GM12878 (cell line): ENCODE data around the gene PTGES2. TPM values are rescaled to one million over a fixed set of nuclear protein-coding genes. Genes with fewer than 3 reads are reported as not detected.

Experiments
- ATAC-seq: fragments of 200-7000 bp; cut with Tn5 transposase; 3 replicates; pipeline ENCODE4 v1.9.1; 2020; ENCODE audit warnings: mild to moderate bottlenecking, moderate library complexity
- BruUV-seq: library from RNA; stranded (reverse); fragments of 400-500 nt; replicated peaks from 2 replicates; lab custom pipeline; 2021; lab: Mats Ljungman, UMichigan
- CTCF ChIA-PET: fragments of 300-600 bp; sonication (Branson Sonifier 250); formaldehyde crosslinking; extraction: SDS; loops from one replicate; lab custom pipeline; 2021; ENCODE audit warnings: inconsistent platforms; lab: Yijun Ruan, JAX
- POLR2A ChIA-PET: fragments of 350-600 bp; formaldehyde crosslinking; extraction: SDS; loops from one replicate; lab custom pipeline; 2021; ENCODE audit warnings: inconsistent platforms; lab: Charles Lee
- RAD21 ChIA-PET: fragments of 300-600 bp; sonication (Branson Sonifier 250); formaldehyde crosslinking; loops from one replicate; lab custom pipeline; 2023; ENCODE audit warnings: antibody characterized with exemption; ENCODE audit not compliant: unreplicated experiment; lab: Charles Lee
- SMC1A ChIA-PET: fragments of 300-600 bp; sonication (Branson Sonifier 250); formaldehyde crosslinking; loops from one replicate; lab custom pipeline; 2023; ENCODE audit not compliant: unreplicated experiment, uncharacterized antibody; lab: Charles Lee
- DNase-seq: peaks from one replicate; pipeline ENCODE4 v3.0.0-alpha.2; 2011; ENCODE audit warnings: low read depth, low spot score
- FAIRE-seq: peaks from 3 replicates; lab custom pipeline; 2011; peaks lifted over from hg19 to GRCh38; lab: Jason Lieb, UNC
- H2AFZ ChIP-seq: 2 replicates; pipeline ENCODE4 v1.6.0; 2011; ENCODE audit warnings: low read depth, low read length, control low read depth; ENCODE audit not compliant: control insufficient read depth
- H3K27ac ChIP-seq: 2 replicates; pipeline ENCODE4 v1.5.1; 2011; ENCODE audit warnings: control low read depth; ENCODE audit not compliant: control insufficient read depth, insufficient read depth
- H3K27me3 ChIP-seq, 2 experiments: replicated peaks in 1 of 2; 2 replicates each; pipeline versions ENCODE4 v1.6.0 to v1.6.1; 2011; ENCODE audit warnings: low read length in 1 of 2; ENCODE audit not compliant: control insufficient read depth in 2 of 2, insufficient read depth in 2 of 2
- H3K36me3 ChIP-seq, 2 experiments: 2 replicates each; pipeline ENCODE4 v1.5.1; 2011; ENCODE audit warnings: low read length in 1 of 2; ENCODE audit not compliant: control insufficient read depth in 2 of 2, insufficient read depth in 2 of 2
- H3K4me1 ChIP-seq: 2 replicates; pipeline ENCODE4 v1.6.1; 2011; ENCODE audit warnings: mild to moderate bottlenecking, low read length, moderate library complexity, mixed read lengths; ENCODE audit not compliant: control insufficient read depth, insufficient read depth
- H3K4me2 ChIP-seq: 2 replicates; pipeline ENCODE4 v1.6.0; 2011; ENCODE audit warnings: control low read depth; ENCODE audit not compliant: control insufficient read depth, insufficient read depth
- H3K4me3 ChIP-seq: fragments of 200-600 bp; sonication (generic); 2 replicates; pipeline ENCODE4 v1.5.1; 2016
- H3K79me2 ChIP-seq: 2 replicates; pipeline ENCODE4 v1.6.0; 2011; ENCODE audit warnings: low read length; ENCODE audit not compliant: control insufficient read depth, insufficient read depth
- H3K9ac ChIP-seq: 2 replicates; pipeline ENCODE4 v1.8.0; 2011; ENCODE audit warnings: low read length, control low read depth, mixed read lengths; ENCODE audit not compliant: control insufficient read depth, insufficient read depth
- H3K9me3 ChIP-seq: replicated peaks from 3 replicates; pipeline ENCODE4 v1.5.1; 2011; ENCODE audit warnings: mild to moderate bottlenecking, low read length; ENCODE audit not compliant: control insufficient read depth, insufficient read depth
- H4K20me1 ChIP-seq: 2 replicates; pipeline ENCODE4 v1.6.0; 2011; ENCODE audit not compliant: control insufficient read depth, insufficient read depth
- BCL11A ChIP-seq: IDR thresholded peaks from 2 replicates; pipeline ENCODE4 v1.6.1; 2011; ENCODE audit warnings: low read depth, low read length
- CBX3 ChIP-seq: fragments of 200-600 bp; sonication (generic); IDR thresholded peaks from 2 replicates; pipeline ENCODE4 v1.6.1; 2016; ENCODE audit warnings: low read depth, borderline replicate concordance
- EGR1 ChIP-seq, 2 experiments: IDR thresholded peaks; 1 replicate in 1 of 2; 2 replicates in 1 of 2; pipeline ENCODE4 v1.6.1; 2011 to 2012; ENCODE audit warnings: low read depth in 2 of 2, low read length in 2 of 2, borderline replicate concordance in 1 of 2, mild to moderate bottlenecking in 1 of 2, moderate library complexity in 1 of 2
- GATAD2B ChIP-seq: fragments of 450-650 bp; conservative IDR thresholded peaks from 2 replicates; pipeline ENCODE4 v1.6.1; 2017; ENCODE audit warnings: low read depth, mild to moderate bottlenecking, moderate library complexity
- HDGF ChIP-seq: fragments of 450-650 bp; IDR thresholded peaks from 2 replicates; pipeline ENCODE4 v1.6.1; 2016; ENCODE audit warnings: antibody characterized with exemption
- KAT2A ChIP-seq: conservative IDR thresholded peaks from 2 replicates; pipeline ENCODE4 v1.6.1; 2011; ENCODE audit warnings: low read depth, low read length; ENCODE audit not compliant: control insufficient read depth
- LARP7 ChIP-seq: fragments of 450-650 bp; IDR thresholded peaks from 2 replicates; pipeline ENCODE4 v1.6.1; 2017; ENCODE audit warnings: mild to moderate bottlenecking
- TAF1 ChIP-seq: IDR thresholded peaks from 2 replicates; pipeline ENCODE4 v1.6.1; 2011; ENCODE audit warnings: mild to moderate bottlenecking, low read depth, low read length, borderline replicate concordance
- ZBED1 ChIP-seq: IDR thresholded peaks from 2 replicates; pipeline ENCODE4 v1.6.1; 2016; ENCODE audit warnings: borderline replicate concordance
- WGBS: methylation state at CpG from one replicate; pipeline ENCODE4 v1.1.6; 2016; ENCODE audit warnings: low lambda C conversion rate; ENCODE audit not compliant: insufficient replicate concordance, insufficient coverage; ENCODE audit errors: missing lambda C conversion rate; 5-methylcytosine and 5-hydroxymethylcytosine counted together
- in situ Hi-C: fragments of 300-500 bp; cut with MboI; formaldehyde crosslinking; loops from 9 replicates; pipeline ENCODE4 v1.14.3; 2018; ENCODE audit warnings: mixed read lengths
- intact Hi-C: fragments of 100-400 bp; cut with micrococcal nuclease; formaldehyde crosslinking; loops from one replicate; pipeline ENCODE4 v1.14.2; 2022; ENCODE audit not compliant: unreplicated experiment
- polyA plus RNA-seq, 11 experiments: library from polyadenylated mRNA; depleted of rRNA in 4 of 11; unstranded in 6 of 11; stranded (reverse) in 5 of 11; fragments of >200 nt; fragmentation: Nextera tagmentation in 4 of 11; fragmentation: Illumina TruSeq in 1 of 11; extraction: Ambion mirVana in 4 of 11; extraction: Trizol in 1 of 11; gene quantifications; 1 replicate in 1 of 11; 2 replicates in 10 of 11; pipeline versions ENCODE4 v1.2.1 to v1.2.3, GENCODE V29; 2011 to 2016; ENCODE audit warnings: inconsistent platforms in 2 of 11, missing spikeins in 2 of 11, low read depth in 1 of 11
- total RNA-seq, 4 experiments: library from RNA; depleted of rRNA in 3 of 4; stranded (reverse); fragments of >200 nt in 3 of 4; fragmentation: Illumina TruSeq in 1 of 4; extraction: Trizol in 1 of 4; gene quantifications; 2 replicates each; pipeline versions ENCODE4 v1.2.1 to v1.2.3, GENCODE V29; 2013 to 2021
- TF ChIP-seq, protein P1 (sequence below): fragments of 450-650 bp; IDR thresholded peaks from 2 replicates; pipeline ENCODE4 v1.6.1; 2016; ENCODE audit warnings: mild to moderate bottlenecking
- TF ChIP-seq, protein P2 (sequence below): IDR thresholded peaks from 2 replicates; pipeline ENCODE4 v1.6.1; 2011; ENCODE audit warnings: mild to moderate bottlenecking, low read depth, low read length, moderate library complexity; ENCODE audit not compliant: insufficient replicate concordance
- TF ChIP-seq, protein P3 (sequence below): IDR thresholded peaks from 2 replicates; pipeline ENCODE4 v1.6.1; 2011; ENCODE audit warnings: low read depth, low read length, improper control_type of control experiment, borderline replicate concordance
- TF ChIP-seq, protein P4 (sequence below): fragments of 450-650 bp; IDR thresholded peaks from 2 replicates; pipeline ENCODE4 v1.6.1; 2017; ENCODE audit warnings: mild to moderate bottlenecking

Gene PTGES2
- total and polyA plus RNA-seq, 10 of the 15 experiments (the other 5 are each of a cell fraction or from before 2014, with no cell fraction given): 2.1 to 141 (median 99.1) TPM

DNA sequence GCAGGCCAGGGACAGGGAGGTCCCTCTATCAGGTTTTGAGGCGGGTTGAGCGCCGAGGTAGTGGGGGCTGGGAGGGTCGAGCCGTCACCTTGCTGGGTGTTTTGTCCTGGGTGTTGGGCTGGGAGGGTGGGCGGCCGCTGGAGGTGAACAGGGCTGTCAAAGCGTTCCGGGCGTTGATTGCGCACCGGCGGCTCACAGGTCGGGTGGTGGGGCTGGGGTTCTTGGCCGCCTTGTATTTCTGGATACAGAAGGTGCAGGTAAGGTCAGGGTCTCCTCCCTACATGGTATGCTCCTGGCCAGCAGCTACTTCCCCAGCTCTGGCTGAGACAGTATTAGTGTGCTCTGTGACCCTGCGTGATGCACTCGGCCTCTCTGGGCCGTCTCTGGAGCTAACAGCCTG lies 38.6 kb upstream of the PTGES2 start:
- ATAC-seq: no peak

More for the DNA sequence above, 38.6 kb upstream of the PTGES2 start:
- WGBS: 97% methylated on average over 14 of the region's 18 CpGs
- no peaks in the 10 kb centered on the region for H3K27me3 ChIP-seq
- TF ChIP-seq, protein P1, sequence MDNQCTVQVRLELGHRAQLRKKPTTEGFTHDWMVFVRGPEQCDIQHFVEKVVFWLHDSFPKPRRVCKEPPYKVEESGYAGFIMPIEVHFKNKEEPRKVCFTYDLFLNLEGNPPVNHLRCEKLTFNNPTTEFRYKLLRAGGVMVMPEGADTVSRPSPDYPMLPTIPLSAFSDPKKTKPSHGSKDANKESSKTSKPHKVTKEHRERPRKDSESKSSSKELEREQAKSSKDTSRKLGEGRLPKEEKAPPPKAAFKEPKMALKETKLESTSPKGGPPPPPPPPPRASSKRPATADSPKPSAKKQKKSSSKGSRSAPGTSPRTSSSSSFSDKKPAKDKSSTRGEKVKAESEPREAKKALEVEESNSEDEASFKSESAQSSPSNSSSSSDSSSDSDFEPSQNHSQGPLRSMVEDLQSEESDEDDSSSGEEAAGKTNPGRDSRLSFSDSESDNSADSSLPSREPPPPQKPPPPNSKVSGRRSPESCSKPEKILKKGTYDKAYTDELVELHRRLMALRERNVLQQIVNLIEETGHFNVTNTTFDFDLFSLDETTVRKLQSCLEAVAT: no peak
- TF ChIP-seq BCL11A (no peak), KAT2A (no peak), HDGF (no peak), GATAD2B (no peak), ZBED1 (no peak), CBX3 (no peak), EGR1 (IDR thresholded peaks at IDR 0.05; ENCODE audit: borderline replicate concordance in 1 of 2, low read depth in 2 of 2, low read length in 2 of 2) (no peak), TAF1 (no peak), LARP7 (no peak)
- TF ChIP-seq, protein P2, sequence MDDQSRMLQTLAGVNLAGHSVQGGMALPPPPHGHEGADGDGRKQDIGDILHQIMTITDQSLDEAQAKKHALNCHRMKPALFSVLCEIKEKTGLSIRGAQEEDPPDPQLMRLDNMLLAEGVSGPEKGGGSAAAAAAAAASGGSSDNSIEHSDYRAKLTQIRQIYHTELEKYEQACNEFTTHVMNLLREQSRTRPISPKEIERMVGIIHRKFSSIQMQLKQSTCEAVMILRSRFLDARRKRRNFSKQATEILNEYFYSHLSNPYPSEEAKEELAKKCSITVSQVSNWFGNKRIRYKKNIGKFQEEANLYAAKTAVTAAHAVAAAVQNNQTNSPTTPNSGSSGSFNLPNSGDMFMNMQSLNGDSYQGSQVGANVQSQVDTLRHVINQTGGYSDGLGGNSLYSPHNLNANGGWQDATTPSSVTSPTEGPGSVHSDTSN: no peak
- TF ChIP-seq, protein P3, sequence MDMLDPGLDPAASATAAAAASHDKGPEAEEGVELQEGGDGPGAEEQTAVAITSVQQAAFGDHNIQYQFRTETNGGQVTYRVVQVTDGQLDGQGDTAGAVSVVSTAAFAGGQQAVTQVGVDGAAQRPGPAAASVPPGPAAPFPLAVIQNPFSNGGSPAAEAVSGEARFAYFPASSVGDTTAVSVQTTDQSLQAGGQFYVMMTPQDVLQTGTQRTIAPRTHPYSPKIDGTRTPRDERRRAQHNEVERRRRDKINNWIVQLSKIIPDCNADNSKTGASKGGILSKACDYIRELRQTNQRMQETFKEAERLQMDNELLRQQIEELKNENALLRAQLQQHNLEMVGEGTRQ: no peak
- TF ChIP-seq, protein P4, sequence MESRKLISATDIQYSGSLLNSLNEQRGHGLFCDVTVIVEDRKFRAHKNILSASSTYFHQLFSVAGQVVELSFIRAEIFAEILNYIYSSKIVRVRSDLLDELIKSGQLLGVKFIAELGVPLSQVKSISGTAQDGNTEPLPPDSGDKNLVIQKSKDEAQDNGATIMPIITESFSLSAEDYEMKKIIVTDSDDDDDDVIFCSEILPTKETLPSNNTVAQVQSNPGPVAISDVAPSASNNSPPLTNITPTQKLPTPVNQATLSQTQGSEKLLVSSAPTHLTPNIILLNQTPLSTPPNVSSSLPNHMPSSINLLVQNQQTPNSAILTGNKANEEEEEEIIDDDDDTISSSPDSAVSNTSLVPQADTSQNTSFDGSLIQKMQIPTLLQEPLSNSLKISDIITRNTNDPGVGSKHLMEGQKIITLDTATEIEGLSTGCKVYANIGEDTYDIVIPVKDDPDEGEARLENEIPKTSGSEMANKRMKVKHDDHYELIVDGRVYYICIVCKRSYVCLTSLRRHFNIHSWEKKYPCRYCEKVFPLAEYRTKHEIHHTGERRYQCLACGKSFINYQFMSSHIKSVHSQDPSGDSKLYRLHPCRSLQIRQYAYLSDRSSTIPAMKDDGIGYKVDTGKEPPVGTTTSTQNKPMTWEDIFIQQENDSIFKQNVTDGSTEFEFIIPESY: no peak
- TF ChIP-seq, all 136 proteins: peak for 0
- Histone ChIP-seq H4K20me1 (no peaks in the 10 kb centered on the region), H3K9me3 (no peaks in the 10 kb centered on the region), H3K4me3 (no peak overlapping the region), H3K27ac (no peak overlapping the region), H2AFZ (no peak overlapping the region), H3K79me2 (no peaks in the 10 kb centered on the region), H3K4me2 (no peak overlapping the region), H3K4me1 (0 out of 2 replicates have a peak, but pooled peaks cover under 1% of the 10 kb centered on the region), H3K36me3 (peaks cover 13 to 19% of the 10 kb centered on the region in 2 experiments; a peak in 3 of 4 replicates), H3K9ac (no peak overlapping the region)
- FAIRE-seq (no peak), DNase-seq (no peak)
- ChIA-PET CTCF (interaction anchor here (1.1 kb wide), 1 partner anchor 16 kb away, joined by 3 read pairs; no protein-coding TSS in a partner anchor), POLR2A (interaction anchor here (0.5 kb wide), 1 partner anchor 32 kb away, joined by 3 read pairs; no protein-coding TSS in a partner anchor), SMC1A (no interaction called here), RAD21 (interaction anchor here (0.6 kb wide), 1 partner anchor 21 kb away, joined by 3 read pairs; no protein-coding TSS in a partner anchor)
- intact Hi-C loops: no loop called here
- no TSS peak for BruUV-seq
- in situ Hi-C loops: no loop called here
